CD4-positive, CD25-positive, alpha-beta regulatory T cell (primary cell): ENCODE results near the gene NBAS. TPM values are rescaled to one million over a fixed set of nuclear protein-coding genes. Genes with fewer than 3 reads are reported as not detected.

ENCODE experiments used
- ATAC-seq, 2 donors: fragments of 150-1000 bp; cut with Tn5 transposase; one replicate each; pipeline ENCODE4 v1.10.0; 2021; ENCODE audit warnings: low read depth in 2 of 2, moderate number of reproducible peaks in 2 of 2, moderate library complexity in 1 of 2
- DNase-seq, 3 donors: peaks; one replicate each; pipeline versions ENCODE4 v3.0.0 to v3.0.0-alpha.2; 2012 to 2022; ENCODE audit warnings: mixed read lengths in 1 of 3
- H3K27ac ChIP-seq: one replicate; pipeline ENCODE4 v1.7.0; 2013; ENCODE audit warnings: mild to moderate bottlenecking, low read length; ENCODE audit not compliant: insufficient read depth, poor library complexity, severe bottlenecking
- H3K27me3 ChIP-seq: one replicate; pipeline ENCODE4 v1.7.0; 2013; ENCODE audit warnings: low read length; ENCODE audit not compliant: control insufficient read depth, insufficient read depth
- H3K36me3 ChIP-seq: one replicate; pipeline ENCODE4 v1.7.0; 2013; ENCODE audit warnings: mild to moderate bottlenecking, low read length, moderate library complexity; ENCODE audit not compliant: control insufficient read depth, insufficient read depth
- H3K4me1 ChIP-seq: 2 replicates; pipeline ENCODE4 v1.7.0; 2013; ENCODE audit warnings: mild to moderate bottlenecking, low read length; ENCODE audit not compliant: insufficient read depth, control insufficient read depth, poor library complexity, severe bottlenecking
- H3K4me3 ChIP-seq: one replicate; pipeline ENCODE4 v1.7.0; 2013; ENCODE audit warnings: low read depth, mild to moderate bottlenecking, low read length, moderate library complexity
- H3K9me3 ChIP-seq, 2 experiments: 1 replicate in 1 of 2; 2 replicates in 1 of 2; pipeline ENCODE4 v1.7.0; 2013; ENCODE audit warnings: low read length in 2 of 2, mild to moderate bottlenecking in 1 of 2, moderate library complexity in 1 of 2; ENCODE audit not compliant: control insufficient read depth in 2 of 2
- H3K27ac Mint-ChIP-seq, 3 donors: one replicate each; pipeline ENCODE4 v1.8.0; 2020 to 2022; ENCODE audit warnings: mild to moderate bottlenecking in 3 of 3, mixed read lengths in 3 of 3, moderate library complexity in 2 of 3
- H3K27me3 Mint-ChIP-seq: one replicate; pipeline ENCODE4 v1.8.0; 2022; ENCODE audit warnings: mild to moderate bottlenecking, mixed read lengths
- H3K36me3 Mint-ChIP-seq: one replicate; pipeline ENCODE4 v1.8.0; 2020; ENCODE audit warnings: mixed read lengths
- H3K4me1 Mint-ChIP-seq, 4 donors: one replicate each; pipeline ENCODE4 v1.8.0; 2020 to 2022; ENCODE audit warnings: mixed read lengths in 4 of 4, mild to moderate bottlenecking in 1 of 4
- H3K4me3 Mint-ChIP-seq, 4 donors: one replicate each; pipeline ENCODE4 v1.8.0; 2020 to 2022; ENCODE audit warnings: mild to moderate bottlenecking in 4 of 4, mixed read lengths in 4 of 4, moderate library complexity in 3 of 4
- H3K9me3 Mint-ChIP-seq, 7 donors: one replicate each; pipeline ENCODE4 v1.8.0; 2020 to 2022; ENCODE audit warnings: mixed read lengths in 7 of 7, mild to moderate bottlenecking in 3 of 7, moderate library complexity in 2 of 7
- polyA plus RNA-seq, 4 donors: library from polyadenylated mRNA; unstranded; fragments of 300-500 nt; fragmentation: Illumina TruSeq; gene quantifications; one replicate each; pipeline ENCODE4 v1.2.3, GENCODE V29; 2021
- total RNA-seq: library from RNA; stranded (reverse); gene quantifications from one replicate; pipeline ENCODE4 v1.2.3, GENCODE V29; 2022

NBAS gene
- total and polyA plus RNA-seq, 5 donors from 2014 or later: 18.5 to 31.9 (median 19.5) TPM

DNA sequence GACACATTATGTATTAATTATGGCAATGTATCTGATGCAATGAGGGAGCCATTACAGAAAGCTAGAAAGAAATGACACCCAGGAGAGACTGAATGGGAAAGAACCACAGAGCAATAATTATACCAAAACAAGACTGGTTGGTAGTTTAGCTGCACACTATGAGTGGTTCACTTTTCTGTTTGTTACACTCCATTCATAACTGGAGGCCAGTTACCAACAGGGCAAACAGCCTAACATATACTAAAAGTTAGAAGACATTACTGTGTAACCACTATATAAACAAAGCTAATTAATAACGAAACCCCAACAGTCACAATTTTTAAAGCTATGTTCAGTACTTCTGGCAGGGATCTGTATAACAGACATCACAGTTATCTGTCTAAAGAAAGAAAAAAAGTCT lies 49.4 kb downstream of the NBAS start:
- no peak overlapping the region for H3K4me3 ChIP-seq

DNA sequence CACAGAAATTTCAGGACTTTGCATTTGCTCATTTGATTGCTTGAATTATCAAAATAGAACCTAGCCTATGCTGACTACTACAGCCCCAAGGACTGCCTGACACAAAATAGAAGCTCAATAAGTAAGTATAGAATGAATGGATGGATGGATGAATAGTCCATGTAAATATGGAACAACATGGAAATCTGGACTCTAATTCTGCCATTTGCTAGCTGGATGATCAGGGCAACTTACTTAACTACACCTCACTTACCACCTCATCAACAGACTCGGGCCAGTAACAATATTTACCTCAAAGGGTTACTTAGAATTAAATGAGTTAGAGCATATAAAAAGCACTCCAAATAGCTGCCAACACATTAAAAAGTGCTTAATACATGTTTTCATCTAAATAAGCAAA lies 50.6 kb downstream of the NBAS start:
- ATAC-seq: no peak
- Mint-ChIP-seq H3K27ac (no peak overlapping the region), H3K27me3 (no peaks in the 10 kb centered on the region), H3K36me3 (peaks cover 44% of the 10 kb centered on the region), H3K4me1 (peaks cover 6 to 15% (median 10%) of the 10 kb centered on the region in 4 donors), H3K9me3 (no peaks in the 10 kb centered on the region), H3K4me3 (no peak overlapping the region)
- no peak overlapping the region for H3K4me3 ChIP-seq
- no peaks in the 10 kb centered on the region for H3K27me3 ChIP-seq
- H3K36me3 ChIP-seq: peaks cover 42% of the 10 kb centered on the region
- H3K9me3 ChIP-seq: no peaks in the 10 kb centered on the region
- no peak for DNase-seq
- H3K27ac ChIP-seq: no peak overlapping the region
- no peaks in the 10 kb centered on the region for H3K4me1 ChIP-seq

More for the DNA sequence above, 49.4 kb downstream of the NBAS start:
- peaks cover 39% of the 10 kb centered on the region for H3K36me3 ChIP-seq
- H3K27ac ChIP-seq: no peak overlapping the region
- no peaks in the 10 kb centered on the region for H3K4me1 ChIP-seq
- H3K27me3 ChIP-seq: no peaks in the 10 kb centered on the region
- Mint-ChIP-seq H3K9me3 (no peaks in the 10 kb centered on the region), H3K27ac (no peak overlapping the region), H3K4me1 (peaks cover 0 to 14% (median 8%) of the 10 kb centered on the region in 4 donors), H3K27me3 (no peaks in the 10 kb centered on the region), H3K4me3 (no peak overlapping the region), H3K36me3 (peaks cover 42% of the 10 kb centered on the region)
- DNase-seq (no peak), ATAC-seq (no peak)
- no peaks in the 10 kb centered on the region for H3K9me3 ChIP-seq

GRCh38 chr2:15510131-15510530 lies 51.0 kb downstream of the NBAS start:
- peaks cover 47% of the 10 kb centered on the region for H3K36me3 Mint-ChIP-seq
- no peaks in the 10 kb centered on the region for H3K9me3 Mint-ChIP-seq
- no peak overlapping the region for H3K27ac Mint-ChIP-seq
- H3K27me3 Mint-ChIP-seq: no peaks in the 10 kb centered on the region
- Histone ChIP-seq H3K4me3 (no peak overlapping the region), H3K27me3 (no peaks in the 10 kb centered on the region), H3K27ac (no peak overlapping the region), H3K4me1 (no peaks in the 10 kb centered on the region), H3K36me3 (peaks cover 45% of the 10 kb centered on the region), H3K9me3 (no peaks in the 10 kb centered on the region)
- H3K4me3 Mint-ChIP-seq: no peak overlapping the region
- DNase-seq (no peak), ATAC-seq (no peak)
- H3K4me1 Mint-ChIP-seq: peaks cover 6 to 17% (median 13%) of the 10 kb centered on the region in 4 donors

DNA sequence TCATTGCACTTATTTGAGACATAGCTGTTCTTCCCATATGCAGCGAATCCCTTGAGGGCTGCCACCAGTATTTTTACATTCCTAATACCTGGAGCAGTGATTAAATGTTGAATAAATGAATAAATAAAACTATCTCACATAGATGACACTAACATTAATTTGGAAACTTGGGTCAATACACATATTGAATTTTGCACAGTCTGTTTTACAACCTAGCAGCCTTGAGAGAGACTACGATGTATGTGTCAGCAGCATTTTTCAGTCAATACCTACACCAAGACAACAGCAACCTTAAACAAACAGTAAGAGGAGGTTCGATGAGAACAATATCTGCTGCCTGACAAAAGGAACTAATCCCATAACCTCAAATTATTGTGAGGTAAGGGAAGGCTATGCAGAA lies 53.4 kb downstream of the NBAS start:
- no peaks in the 10 kb centered on the region for H3K4me1 ChIP-seq
- no peaks in the 10 kb centered on the region for H3K9me3 ChIP-seq
- peaks cover 55% of the 10 kb centered on the region for H3K36me3 ChIP-seq
- Mint-ChIP-seq H3K4me3 (no peak overlapping the region), H3K36me3 (peaks cover 46% of the 10 kb centered on the region), H3K4me1 (peaks cover 11 to 16% (median 12%) of the 10 kb centered on the region in 4 donors), H3K27ac (peak overlapping the region in 1 of 3 donors; percentile 25), H3K27me3 (no peaks in the 10 kb centered on the region), H3K9me3 (no peaks in the 10 kb centered on the region)
- H3K4me3 ChIP-seq: no peak overlapping the region
- no peaks in the 10 kb centered on the region for H3K27me3 ChIP-seq
- DNase-seq: no peak
- ATAC-seq: no peak
- H3K27ac ChIP-seq: no peak overlapping the region

DNA sequence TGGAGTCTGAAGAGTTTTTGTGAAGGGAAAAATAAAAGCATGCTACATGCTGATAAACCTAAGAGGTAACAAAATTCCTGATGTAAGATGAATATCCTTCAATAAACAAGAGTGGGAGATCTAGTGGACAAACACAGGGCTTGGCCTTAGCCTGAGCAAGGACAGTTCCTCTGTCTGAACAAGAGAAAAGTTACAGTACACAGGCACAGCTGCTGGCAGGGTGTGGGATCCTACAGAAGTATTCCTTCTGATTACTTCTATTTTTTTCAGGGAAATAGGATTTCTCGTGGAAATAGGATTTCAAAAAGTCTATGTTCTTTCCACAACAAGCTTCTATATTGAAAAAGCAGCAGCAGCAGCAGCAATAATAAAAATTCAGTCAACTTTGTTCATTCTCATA lies 54.1 kb downstream of the NBAS start:
- Histone ChIP-seq H3K27ac (no peak overlapping the region), H3K9me3 (no peaks in the 10 kb centered on the region)
- H3K27ac Mint-ChIP-seq: peak overlapping the region in 1 of 3 donors; percentile 8

GRCh38 chr2:15506229-15506819 lies 54.8 kb downstream of the NBAS start:
- no peak for DNase-seq
- no peak overlapping the region for H3K27ac Mint-ChIP-seq
- peaks cover 9 to 16% (median 11%) of the 10 kb centered on the region in 4 donors for H3K4me1 Mint-ChIP-seq
- Histone ChIP-seq H3K36me3 (peaks cover 51% of the 10 kb centered on the region), H3K9me3 (no peaks in the 10 kb centered on the region), H3K27ac (no peak overlapping the region), H3K4me1 (no peaks in the 10 kb centered on the region), H3K4me3 (no peak overlapping the region), H3K27me3 (no peaks in the 10 kb centered on the region)
- H3K27me3 Mint-ChIP-seq: no peaks in the 10 kb centered on the region
- no peaks in the 10 kb centered on the region for H3K9me3 Mint-ChIP-seq
- H3K36me3 Mint-ChIP-seq: peaks cover 55% of the 10 kb centered on the region
- no peak overlapping the region for H3K4me3 Mint-ChIP-seq
- ATAC-seq: no peak

More for the DNA sequence above, 54.1 kb downstream of the NBAS start:
- DNase-seq (no peak), ATAC-seq (no peak)
- H3K4me1 ChIP-seq: no peaks in the 10 kb centered on the region
- Mint-ChIP-seq H3K36me3 (peaks cover 51% of the 10 kb centered on the region), H3K4me1 (peaks cover 11 to 16% (median 12%) of the 10 kb centered on the region in 4 donors), H3K9me3 (no peaks in the 10 kb centered on the region), H3K27me3 (no peaks in the 10 kb centered on the region), H3K4me3 (no peak overlapping the region)
- H3K27me3 ChIP-seq: no peaks in the 10 kb centered on the region
- no peak overlapping the region for H3K4me3 ChIP-seq
- H3K36me3 ChIP-seq: peaks cover 51% of the 10 kb centered on the region

GRCh38 chr2:15504882-15505663 lies 56.1 kb downstream of the NBAS start:
- Mint-ChIP-seq H3K36me3 (peaks cover 45% of the 10 kb centered on the region), H3K27ac (peak overlapping the region in 1 of 3 donors; percentile 74), H3K9me3 (no peaks in the 10 kb centered on the region), H3K4me1 (peaks cover 5 to 12% (median 11%) of the 10 kb centered on the region in 4 donors), H3K4me3 (no peak overlapping the region), H3K27me3 (no peaks in the 10 kb centered on the region)
- ATAC-seq (no peak), DNase-seq (peak in 1 of 3 donors; percentile 4)
- no peak overlapping the region for H3K4me3 ChIP-seq
- H3K36me3 ChIP-seq: peaks cover 40% of the 10 kb centered on the region
- no peaks in the 10 kb centered on the region for H3K27me3 ChIP-seq
- H3K4me1 ChIP-seq: no peaks in the 10 kb centered on the region
- H3K9me3 ChIP-seq: no peaks in the 10 kb centered on the region
- H3K27ac ChIP-seq: no peak overlapping the region
